ENCODE measurements around the gene CHST15. TPM values are rescaled to one million over a fixed set of nuclear protein-coding genes. Genes with fewer than 3 reads are reported as not detected.

The CHST15 gene
- polyA plus RNA-seq, 1 experiment: 6.2 TPM

GRCh38 chr10:124066781-124067714 lies 26.4 kb downstream of the CHST15 start:
- TF ChIP-seq CTCF (IDR thresholded peaks at IDR 0.05; ENCODE audit: insufficient read depth, low read depth, low read length): no peak
- ChIA-PET POLR2A (no interaction called here), CTCF (interaction anchor here (1.0 to 1.4 kb wide), 3 partner anchors 23 to 323 kb away, joined by 3 to 4 read pairs (median 3); no protein-coding TSS in a partner anchor)
- Histone ChIP-seq H3K27me3 (ENCODE audit: control insufficient read depth, insufficient read depth, low read length) (peaks cover 3% of the 10 kb centered on the region; the same call in 1 of the 2 replicates), H3K4me3 (ENCODE audit: low read depth, low read length) (no peak overlapping the region), H3K36me3 (ENCODE audit: control insufficient read depth, insufficient read depth, low read length) (no peaks in the 10 kb centered on the region)
- no peak for DNase-seq (ENCODE audit: low read depth)

GRCh38 chr10:124066126-124066700 lies 27.2 kb downstream of the CHST15 start:
- DNase-seq (ENCODE audit: low read depth): no peak
- CTCF ChIA-PET: interaction anchor here (1.0 to 1.4 kb wide), 4 partner anchors 24 to 324 kb away, joined by 3 to 6 read pairs (median 4); no protein-coding TSS in a partner anchor
- no peak for TF ChIP-seq CTCF (IDR thresholded peaks at IDR 0.05; ENCODE audit: insufficient read depth, low read depth, low read length)
- no peak overlapping the region for H3K4me3 ChIP-seq (ENCODE audit: low read depth, low read length)
- no peaks in the 10 kb centered on the region for H3K36me3 ChIP-seq (ENCODE audit: control insufficient read depth, insufficient read depth, low read length)
- POLR2A ChIA-PET: no interaction called here
- peaks cover 3% of the 10 kb centered on the region; the same call in 1 of the 2 replicates for H3K27me3 ChIP-seq (ENCODE audit: control insufficient read depth, insufficient read depth, low read length)

GRCh38 chr10:124065382-124066125 lies 27.8 kb downstream of the CHST15 start:
- POLR2A ChIA-PET: no interaction called here
- Histone ChIP-seq H3K36me3 (ENCODE audit: control insufficient read depth, insufficient read depth, low read length) (no peaks in the 10 kb centered on the region), H3K27me3 (ENCODE audit: control insufficient read depth, insufficient read depth, low read length) (peaks cover 3% of the 10 kb centered on the region; the same call in 1 of the 2 replicates), H3K4me3 (ENCODE audit: low read depth, low read length) (no peak overlapping the region)
- no peak for TF ChIP-seq CTCF (IDR thresholded peaks at IDR 0.05; ENCODE audit: insufficient read depth, low read depth, low read length)
- no peak for DNase-seq (ENCODE audit: low read depth)
- CTCF ChIA-PET: interaction anchor here (1.3 kb wide), 1 partner anchor 71 kb away, joined by 6 read pairs; no protein-coding TSS in a partner anchor

- Histone ChIP-seq H3K27me3 (ENCODE audit: control insufficient read depth, insufficient read depth, low read length) (peaks cover 3% of the 10 kb centered on the region; the same call in 1 of the 2 replicates), H3K36me3 (ENCODE audit: control insufficient read depth, insufficient read depth, low read length) (no peaks in the 10 kb centered on the region), H3K4me3 (ENCODE audit: low read depth, low read length) (no peak overlapping the region)
- no peak for TF ChIP-seq CTCF (IDR thresholded peaks at IDR 0.05; ENCODE audit: insufficient read depth, low read depth, low read length)
- CTCF ChIA-PET: interaction anchor here (0.6 kb wide), 1 partner anchor 1813 kb away, joined by 5 read pairs; no protein-coding TSS in a partner anchor
- DNase-seq (ENCODE audit: low read depth): no peak
- POLR2A ChIA-PET: no interaction called here
Measured at GRCh38 chr10:124064676-124065075, 28.7 kb downstream of the CHST15 start.

Measured in BJ (cell line).